Astrocyte (in vitro differentiated cells and primary cell): ENCODE measurements around the gene GREB1.

Source experiments
- EZH2 ChIP-seq: IDR thresholded peaks from 2 replicates; pipeline ENCODE4 v1.6.1; 2012; ENCODE audit warnings: mild to moderate bottlenecking, low read length, inconsistent platforms; ENCODE audit not compliant: insufficient read depth
- TF ChIP-seq, protein P1 (sequence below): IDR thresholded peaks from 2 replicates; pipeline ENCODE4 v1.5.1; 2011; ENCODE audit warnings: low read depth, mild to moderate bottlenecking, inconsistent platforms, low read length, moderate library complexity; ENCODE audit not compliant: insufficient read depth

GRCh38 chr2:11669454-11670291, 135.8 kb downstream of the GREB1 start, which contains the start of gene NTSR2:
- TF ChIP-seq, protein P1, sequence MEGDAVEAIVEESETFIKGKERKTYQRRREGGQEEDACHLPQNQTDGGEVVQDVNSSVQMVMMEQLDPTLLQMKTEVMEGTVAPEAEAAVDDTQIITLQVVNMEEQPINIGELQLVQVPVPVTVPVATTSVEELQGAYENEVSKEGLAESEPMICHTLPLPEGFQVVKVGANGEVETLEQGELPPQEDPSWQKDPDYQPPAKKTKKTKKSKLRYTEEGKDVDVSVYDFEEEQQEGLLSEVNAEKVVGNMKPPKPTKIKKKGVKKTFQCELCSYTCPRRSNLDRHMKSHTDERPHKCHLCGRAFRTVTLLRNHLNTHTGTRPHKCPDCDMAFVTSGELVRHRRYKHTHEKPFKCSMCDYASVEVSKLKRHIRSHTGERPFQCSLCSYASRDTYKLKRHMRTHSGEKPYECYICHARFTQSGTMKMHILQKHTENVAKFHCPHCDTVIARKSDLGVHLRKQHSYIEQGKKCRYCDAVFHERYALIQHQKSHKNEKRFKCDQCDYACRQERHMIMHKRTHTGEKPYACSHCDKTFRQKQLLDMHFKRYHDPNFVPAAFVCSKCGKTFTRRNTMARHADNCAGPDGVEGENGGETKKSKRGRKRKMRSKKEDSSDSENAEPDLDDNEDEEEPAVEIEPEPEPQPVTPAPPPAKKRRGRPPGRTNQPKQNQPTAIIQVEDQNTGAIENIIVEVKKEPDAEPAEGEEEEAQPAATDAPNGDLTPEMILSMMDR = no peak
- no peak for TF ChIP-seq EZH2
